Activated B cell treated with CpG ODN at 0.5 μM for 24 hours (primary cell): ENCODE measurements around the gene CHMP2B. TPM values are rescaled to one million over a fixed set of nuclear protein-coding genes. Genes with fewer than 3 reads are reported as not detected.

Source experiments
- ATAC-seq: fragments of 200-7000 bp; cut with Tn5 transposase; one replicate; pipeline ENCODE4 v1.10.0; 2021; ENCODE audit warnings: low read depth, mild to moderate bottlenecking, moderate library complexity
- CTCF ChIA-PET: fragments of 350-600 bp; sonication (Branson Sonifier 250); formaldehyde crosslinking; loops from one replicate; lab custom pipeline; 2021; ENCODE audit warnings: antibody characterized with exemption; lab: Charles Lee
- POLR2A ChIA-PET: fragments of 350-600 bp; sonication (Branson Sonifier 250); formaldehyde crosslinking; loops from one replicate; lab custom pipeline; 2021; ENCODE audit warnings: antibody characterized with exemption; lab: Charles Lee
- DNase-seq: peaks from one replicate; pipeline ENCODE4 v3.0.0; 2022
- H3K27ac Mint-ChIP-seq: one replicate; pipeline ENCODE4 v1.8.0; 2020; ENCODE audit warnings: mixed read lengths
- H3K27me3 Mint-ChIP-seq: one replicate; pipeline ENCODE4 v1.8.0; 2021; ENCODE audit warnings: mixed read lengths
- H3K36me3 Mint-ChIP-seq: one replicate; pipeline ENCODE4 v1.8.0; 2021; ENCODE audit warnings: low read depth, mixed read lengths
- H3K4me1 Mint-ChIP-seq: one replicate; pipeline ENCODE4 v1.8.0; 2021; ENCODE audit warnings: mixed read lengths
- H3K4me3 Mint-ChIP-seq: one replicate; pipeline ENCODE4 v1.8.0; 2020; ENCODE audit warnings: mild to moderate bottlenecking, mixed read lengths
- H3K9me3 Mint-ChIP-seq: one replicate; pipeline ENCODE4 v1.8.0; 2020; ENCODE audit warnings: mixed read lengths
- intact Hi-C: fragments of 100-400 bp; cut with micrococcal nuclease; formaldehyde crosslinking; loops from one replicate; pipeline ENCODE4 v1.15.1; 2024
- total RNA-seq: library from RNA; stranded (reverse); gene quantifications from 2 replicates; pipeline ENCODE4 v1.2.3, GENCODE V29; 2022
- TF ChIP-seq, protein P1 (sequence below): fragments of 200-600 bp; IDR thresholded peaks from one replicate; pipeline ENCODE4 v1.8.0; 2022; ENCODE audit warnings: antibody characterized with exemption, mild to moderate bottlenecking

Gene CHMP2B
- total RNA-seq, 1 donor from 2014 or later = 26.8 TPM

DNA sequence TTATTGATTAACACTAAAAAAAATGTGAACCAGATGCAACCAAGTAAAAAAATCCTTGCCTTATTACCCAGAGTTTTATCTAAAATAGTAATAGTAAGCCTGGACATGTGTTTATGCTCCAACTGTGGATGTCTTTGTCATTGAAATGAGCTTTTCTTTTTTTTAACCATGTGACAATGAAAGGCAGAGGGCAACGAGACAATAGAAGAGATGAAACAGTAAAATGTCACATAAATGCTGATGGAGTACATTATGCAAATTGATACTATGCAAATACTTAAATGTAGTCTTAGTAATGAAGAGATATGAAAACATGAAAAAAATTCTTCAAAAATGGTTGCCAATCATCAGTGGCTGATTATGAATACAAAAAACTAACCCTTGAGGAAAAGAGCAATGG, 20.5 kb upstream of the CHMP2B start:
- Mint-ChIP-seq H3K36me3 (no peaks in the 10 kb centered on the region), H3K27ac (no peak overlapping the region), H3K9me3 (no peaks in the 10 kb centered on the region), H3K4me1 (no peaks in the 10 kb centered on the region), H3K4me3 (no peak overlapping the region), H3K27me3 (peaks cover 10% of the 10 kb centered on the region)
- CTCF ChIA-PET = no interaction called here
- TF ChIP-seq, protein P1, sequence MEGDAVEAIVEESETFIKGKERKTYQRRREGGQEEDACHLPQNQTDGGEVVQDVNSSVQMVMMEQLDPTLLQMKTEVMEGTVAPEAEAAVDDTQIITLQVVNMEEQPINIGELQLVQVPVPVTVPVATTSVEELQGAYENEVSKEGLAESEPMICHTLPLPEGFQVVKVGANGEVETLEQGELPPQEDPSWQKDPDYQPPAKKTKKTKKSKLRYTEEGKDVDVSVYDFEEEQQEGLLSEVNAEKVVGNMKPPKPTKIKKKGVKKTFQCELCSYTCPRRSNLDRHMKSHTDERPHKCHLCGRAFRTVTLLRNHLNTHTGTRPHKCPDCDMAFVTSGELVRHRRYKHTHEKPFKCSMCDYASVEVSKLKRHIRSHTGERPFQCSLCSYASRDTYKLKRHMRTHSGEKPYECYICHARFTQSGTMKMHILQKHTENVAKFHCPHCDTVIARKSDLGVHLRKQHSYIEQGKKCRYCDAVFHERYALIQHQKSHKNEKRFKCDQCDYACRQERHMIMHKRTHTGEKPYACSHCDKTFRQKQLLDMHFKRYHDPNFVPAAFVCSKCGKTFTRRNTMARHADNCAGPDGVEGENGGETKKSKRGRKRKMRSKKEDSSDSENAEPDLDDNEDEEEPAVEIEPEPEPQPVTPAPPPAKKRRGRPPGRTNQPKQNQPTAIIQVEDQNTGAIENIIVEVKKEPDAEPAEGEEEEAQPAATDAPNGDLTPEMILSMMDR = no peak
- POLR2A ChIA-PET = no interaction called here
- no peak for DNase-seq
- intact Hi-C loops = no loop called here
- ATAC-seq = no peak

DNA sequence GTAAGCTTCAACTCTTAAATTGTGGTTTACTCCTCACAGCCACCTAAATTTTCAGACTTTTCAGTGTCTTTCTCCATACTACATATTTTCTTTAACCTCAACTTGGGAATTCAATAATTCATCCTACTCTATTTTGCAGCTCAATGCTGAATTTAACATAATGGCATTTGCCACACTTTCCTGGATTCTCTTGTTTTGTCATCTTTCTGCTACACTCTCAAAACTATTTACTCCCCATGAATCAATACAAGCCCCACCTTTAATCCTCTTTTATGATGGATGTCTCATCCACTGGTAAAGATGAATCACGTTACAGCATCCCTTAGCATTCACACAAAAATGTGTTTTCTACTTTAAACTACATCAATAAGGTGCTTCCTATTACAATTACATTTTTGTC, 19.6 kb upstream of the CHMP2B start:
- no peaks in the 10 kb centered on the region for H3K9me3 Mint-ChIP-seq
- no peaks in the 10 kb centered on the region for H3K36me3 Mint-ChIP-seq
- H3K27ac Mint-ChIP-seq = no peak overlapping the region
- ChIA-PET POLR2A (no interaction called here), CTCF (no interaction called here)
- TF ChIP-seq, protein P1 = no peak
- no peak for ATAC-seq
- H3K27me3 Mint-ChIP-seq = peaks cover 11% of the 10 kb centered on the region
- intact Hi-C loops = no loop called here
- no peak for DNase-seq
- H3K4me1 Mint-ChIP-seq = no peaks in the 10 kb centered on the region
- no peak overlapping the region for H3K4me3 Mint-ChIP-seq

DNA sequence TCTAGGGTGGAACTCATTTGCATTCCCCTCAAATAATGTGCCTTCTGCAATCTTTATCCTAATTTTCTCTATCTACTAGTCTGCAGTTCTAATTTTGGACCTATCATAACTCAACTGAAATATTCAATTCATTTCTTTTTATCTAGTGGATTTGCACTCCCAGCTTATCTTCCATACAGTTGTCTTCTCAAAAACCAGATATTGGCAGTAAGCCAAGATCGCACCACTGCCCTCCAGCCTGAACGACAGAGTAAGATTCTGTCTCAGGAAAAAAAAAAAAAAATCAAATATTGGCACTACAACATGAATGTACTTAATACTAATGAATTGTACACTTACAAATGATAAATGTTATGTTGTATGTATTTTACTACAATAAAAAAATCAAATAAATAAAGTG, 18.0 kb upstream of the CHMP2B start:
- Mint-ChIP-seq H3K36me3 (no peaks in the 10 kb centered on the region), H3K9me3 (no peaks in the 10 kb centered on the region), H3K4me3 (no peak overlapping the region), H3K27me3 (peaks cover 11% of the 10 kb centered on the region), H3K4me1 (no peaks in the 10 kb centered on the region), H3K27ac (no peak overlapping the region)
- ChIA-PET CTCF (no interaction called here), POLR2A (no interaction called here)
- intact Hi-C loops = no loop called here
- TF ChIP-seq, protein P1 = no peak
- no peak for ATAC-seq
- no peak for DNase-seq

DNA sequence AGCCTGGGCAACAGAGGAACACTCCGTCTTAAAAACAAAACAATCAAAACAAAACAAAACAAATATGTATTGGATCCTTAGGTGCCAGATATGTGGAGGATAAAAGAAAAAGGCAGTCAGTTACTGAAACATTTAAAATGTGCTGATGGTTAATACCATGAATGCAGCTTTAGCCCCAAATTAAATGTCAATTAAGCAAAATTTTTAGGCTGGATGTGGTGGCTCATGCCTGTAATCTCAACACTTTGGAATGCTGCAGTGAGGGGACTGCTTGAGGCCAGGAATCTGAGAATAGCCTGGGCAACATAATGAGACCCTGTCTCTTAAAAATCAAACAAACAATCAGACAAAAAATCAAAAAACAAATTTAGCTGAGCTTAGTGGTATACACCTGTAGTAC, 8.5 kb upstream of the CHMP2B start:
- ATAC-seq (no peak), DNase-seq (no peak)
- Mint-ChIP-seq H3K27ac (no peak overlapping the region), H3K27me3 (peaks cover 22% of the 10 kb centered on the region), H3K9me3 (peaks cover 2% of the 10 kb centered on the region), H3K4me1 (no peaks in the 10 kb centered on the region), H3K36me3 (no peaks in the 10 kb centered on the region), H3K4me3 (no peak overlapping the region)
- ChIA-PET POLR2A (no interaction called here), CTCF (no interaction called here)
- intact Hi-C loops = no loop called here
- TF ChIP-seq, protein P1 = no peak

DNA sequence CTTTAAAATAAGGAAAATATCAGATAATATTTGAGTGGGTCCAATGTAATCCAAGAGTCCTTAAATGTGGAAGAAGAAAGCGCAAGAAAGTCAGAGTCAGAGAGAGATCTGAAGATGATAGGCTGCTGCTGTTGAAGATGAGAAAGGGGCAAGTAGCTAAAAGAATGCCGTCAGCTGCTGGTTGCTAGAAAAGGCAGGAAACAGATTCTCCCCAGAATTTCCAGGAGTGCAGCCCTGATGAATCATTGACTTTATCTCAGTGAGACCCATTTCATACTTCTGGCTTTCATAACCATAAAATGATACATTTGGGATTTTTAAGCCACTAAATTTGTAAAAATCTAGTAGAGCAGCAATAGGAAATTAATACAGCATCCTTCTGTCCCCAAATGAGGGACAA, 7.5 kb upstream of the CHMP2B start:
- Mint-ChIP-seq H3K9me3 (peaks cover 2% of the 10 kb centered on the region), H3K4me1 (no peaks in the 10 kb centered on the region), H3K27me3 (peaks cover 22% of the 10 kb centered on the region), H3K27ac (no peak overlapping the region), H3K36me3 (no peaks in the 10 kb centered on the region), H3K4me3 (no peak overlapping the region)
- ChIA-PET POLR2A (no interaction called here), CTCF (no interaction called here)
- intact Hi-C loops = no loop called here
- no peak for ATAC-seq
- DNase-seq = no peak
- TF ChIP-seq, protein P1 = no peak
